Aorta (tissue), 5 donors: ENCODE data around the gene KRTAP10-5. TPM values are rescaled to one million over a fixed set of nuclear protein-coding genes. Genes with fewer than 3 reads are reported as not detected.
"Not testable (repeated sequence)": the region's sequence is repeated elsewhere in the genome, so short reads cannot be mapped to it uniquely, and the experiment has no call there.

Experiments used
- ATAC-seq: fragments of 200-7000 bp; cut with Tn5 transposase; one replicate; pipeline ENCODE4 v1.9.1; 2022; ENCODE audit warnings: moderate library complexity; ENCODE audit not compliant: low FRiP score
- DNase-seq, 2 donors: peaks; one replicate each; pipeline ENCODE4 v3.0.0-alpha.2; 2020
- H3K27ac ChIP-seq, 2 donors: one replicate each; pipeline ENCODE4 v1.5.1; 2013; ENCODE audit warnings: low read length in 2 of 2, mild to moderate bottlenecking in 2 of 2, moderate library complexity in 2 of 2, control low read depth in 1 of 2, inconsistent platforms in 1 of 2, low read depth in 1 of 2
- H3K27me3 ChIP-seq, 2 donors: one replicate each; pipeline ENCODE4 v1.6.1; 2013; ENCODE audit warnings: control low read depth in 1 of 2, low read length in 1 of 2, mild to moderate bottlenecking in 1 of 2, moderate library complexity in 1 of 2; ENCODE audit not compliant: insufficient read depth in 2 of 2, control insufficient read depth in 1 of 2
- H3K36me3 ChIP-seq, 2 donors: one replicate each; pipeline ENCODE4 v1.6.1; 2013; ENCODE audit warnings: control low read depth in 1 of 2, low read length in 1 of 2, mild to moderate bottlenecking in 1 of 2; ENCODE audit not compliant: insufficient read depth in 2 of 2, control insufficient read depth in 1 of 2
- H3K4me1 ChIP-seq, 2 donors: one replicate each; pipeline ENCODE4 v1.6.1; 2013; ENCODE audit warnings: low read length in 2 of 2, control low read depth in 1 of 2, mild to moderate bottlenecking in 1 of 2, moderate library complexity in 1 of 2; ENCODE audit not compliant: insufficient read depth in 2 of 2, control insufficient read depth in 1 of 2
- H3K4me3 ChIP-seq, 2 donors: one replicate each; pipeline ENCODE4 v1.5.1; 2013; ENCODE audit warnings: low read length in 2 of 2, control low read depth in 1 of 2, mild to moderate bottlenecking in 1 of 2
- H3K9me3 ChIP-seq: one replicate; pipeline ENCODE4 v1.6.1; 2013; ENCODE audit warnings: mild to moderate bottlenecking, low read length; ENCODE audit not compliant: control insufficient read depth
- WGBS, 2 donors: extraction: QIAGEN DNeasy Blood & Tissue Kit; methylation state at CpG; one replicate each; pipeline ENCODE4 v1.1.7; 2013; 5-methylcytosine and 5-hydroxymethylcytosine counted together
- intact Hi-C, 2 donors: fragments of 100-400 bp; cut with DNase I; formaldehyde crosslinking; loops; one replicate each; pipeline versions ENCODE4 v1.14.2 to v1.15.0; 2022
- polyA plus RNA-seq, 2 donors: library from polyadenylated mRNA; stranded (reverse); fragments of 200-250 nt; gene quantifications; one replicate each; pipeline ENCODE4 v1.2.3, GENCODE V29; 2013
- total RNA-seq, 2 donors: library from RNA; stranded (reverse); fragmentation: NEBNext Ultra II Directional; extraction: Animal tissue kit (Norgen Biotek cat#: 25700); gene quantifications; one replicate each; pipeline ENCODE4 v1.2.1, GENCODE V29; 2021
- donor health status: healthy with polysubstance abuse.
- donor health status: Bipolar disorder and iron deficiency.
- donor health status: DM: no; HTN: no; CAD: no.
- donor health status: DM: no; HTN: no; CAD: no.
- donor health status: DM: yes; HTN: yes; CAD: no.

KRTAP10-5 gene
- total and polyA plus RNA-seq, 4 donors = not detected

- Histone ChIP-seq H3K9me3 (no peaks in the 10 kb centered on the region), H3K27ac (no peak overlapping the region), H3K4me3 (no peak overlapping the region), H3K27me3 (no peaks in the 10 kb centered on the region), H3K36me3 (no peaks in the 10 kb centered on the region), H3K4me1 (no peaks in the 10 kb centered on the region)
- 94 to 97% methylated on average over 6 of the region's 6 CpGs for WGBS, 2 donors
- ATAC-seq = no peak
- DNase-seq = no peak
- intact Hi-C loops = no loop called here
These were observed 28.3 kb downstream of the KRTAP10-5 start for GRCh38 chr21:44552136-44552535.

GRCh38 chr21:44551340-44551961, 29.0 kb downstream of the KRTAP10-5 start, which contains the start of gene KRTAP10-2:
Gene KRTAP10-2 (minus strand): TSS chr21:44551505. CDS start chr21:44551458, 47 bp downstream.
- WGBS, 2 donors = 79 to 83% methylated on average over 17 of the region's 17 CpGs
- no peaks in the 10 kb centered on the region for H3K27me3 ChIP-seq
- no peaks in the 10 kb centered on the region for H3K36me3 ChIP-seq
- no peak within 1 kb of the TSS for H3K27ac ChIP-seq
- ATAC-seq = no peak
- peaks cover 1% of the 10 kb centered on the region for H3K9me3 ChIP-seq
- intact Hi-C loops = no loop called here
- H3K4me1 ChIP-seq = no peaks in the 10 kb centered on the region
- DNase-seq = no peak
- no peak within 1 kb of the TSS for H3K4me3 ChIP-seq

GRCh38 chr21:44550807-44551206, 29.6 kb downstream of the KRTAP10-5 start:
- intact Hi-C loops = no loop called here
- WGBS, 2 donors = 25 to 29% methylated on average over 10 of the region's 10 CpGs
- Histone ChIP-seq H3K4me1 (no peaks in the 10 kb centered on the region), H3K9me3 (peaks cover 2% of the 10 kb centered on the region), H3K27me3 (no peaks in the 10 kb centered on the region), H3K36me3 (no peaks in the 10 kb centered on the region), H3K27ac (no peak overlapping the region), H3K4me3 (no peak overlapping the region)
- no peak for DNase-seq
- ATAC-seq = no peak

- H3K4me3 ChIP-seq, H3K27ac ChIP-seq, H3K9me3 ChIP-seq, H3K27me3 ChIP-seq, H3K4me1 ChIP-seq, H3K36me3 ChIP-seq, intact Hi-C loops: not testable (repeated sequence)
- 74 to 82% methylated on average over 17 of the region's 17 CpGs for WGBS, 2 donors
- DNase-seq (peak; percentile 43 to 74), ATAC-seq (peak; percentile 50)
These were observed 30.1 kb downstream of the KRTAP10-5 start for GRCh38 chr21:44550285-44550684.

- no peak for ATAC-seq
- intact Hi-C loops = no loop called here
- no peak overlapping the region for H3K4me3 ChIP-seq
- no peaks in the 10 kb centered on the region for H3K4me1 ChIP-seq
- H3K36me3 ChIP-seq = no peaks in the 10 kb centered on the region
- DNase-seq = no peak
- H3K9me3 ChIP-seq = peaks cover 2% of the 10 kb centered on the region
- H3K27ac ChIP-seq = no peak overlapping the region
- no peaks in the 10 kb centered on the region for H3K27me3 ChIP-seq
- WGBS, 2 donors = 89 to 92% methylated on average over 24 to 25 of the region's 25 CpGs
These were observed 30.7 kb downstream of the KRTAP10-5 start for GRCh38 chr21:44549525-44550211.

GRCh38 chr21:44548922-44549321, 31.5 kb downstream of the KRTAP10-5 start:
- WGBS, 2 donors = 3 to 8% methylated on average over 14 of the region's 14 CpGs
- Histone ChIP-seq H3K27me3 (no peaks in the 10 kb centered on the region), H3K9me3 (peaks cover 4% of the 10 kb centered on the region), H3K27ac (no peak overlapping the region), H3K36me3 (no peaks in the 10 kb centered on the region), H3K4me3 (no peak overlapping the region), H3K4me1 (no peaks in the 10 kb centered on the region)
- DNase-seq = no peak
- ATAC-seq = no peak
- intact Hi-C loops = no loop called here

- Histone ChIP-seq H3K4me3 (no peak overlapping the region), H3K27ac (no peak overlapping the region), H3K9me3 (peaks cover 4% of the 10 kb centered on the region), H3K36me3 (no peaks in the 10 kb centered on the region), H3K27me3 (no peaks in the 10 kb centered on the region), H3K4me1 (no peaks in the 10 kb centered on the region)
- intact Hi-C loops = no loop called here
- 9 to 14% methylated on average over 13 of the region's 13 CpGs for WGBS, 2 donors
- DNase-seq (no peak), ATAC-seq (no peak)
These were observed 32.0 kb downstream of the KRTAP10-5 start for GRCh38 chr21:44548381-44548780.

GRCh38 chr21:44547656-44548331, 32.6 kb downstream of the KRTAP10-5 start:
- WGBS, 2 donors = 76 to 81% methylated on average over 5 of the region's 5 CpGs
- intact Hi-C loops = no loop called here
- DNase-seq (no peak), ATAC-seq (no peak)
- H3K4me3 ChIP-seq = no peak overlapping the region
- no peaks in the 10 kb centered on the region for H3K36me3 ChIP-seq
- H3K4me1 ChIP-seq = no peaks in the 10 kb centered on the region
- H3K27me3 ChIP-seq = no peaks in the 10 kb centered on the region
- no peak overlapping the region for H3K27ac ChIP-seq
- peaks cover 4% of the 10 kb centered on the region for H3K9me3 ChIP-seq
